KBM-7 (cell line): ENCODE measurements around the gene PTPRM.

Experiments
- DNase-seq: peaks from one replicate; pipeline ENCODE4 v3.0.0-alpha.2; 2015
- in situ Hi-C: fragments of 300-500 bp; cut with MboI; formaldehyde crosslinking; loops from 2 replicates; pipeline ENCODE4 v1.14.3; 2020; ENCODE audit warnings: low sequenced_read_pairs, low pct_unique_long_range_greater_than_20kb, mixed read lengths

Gene PTPRM

GRCh38 chr18:8454136-8454535 is 887.0 kb downstream of the PTPRM start:
- in situ Hi-C loops = no loop called here
- no peak for DNase-seq

DNA sequence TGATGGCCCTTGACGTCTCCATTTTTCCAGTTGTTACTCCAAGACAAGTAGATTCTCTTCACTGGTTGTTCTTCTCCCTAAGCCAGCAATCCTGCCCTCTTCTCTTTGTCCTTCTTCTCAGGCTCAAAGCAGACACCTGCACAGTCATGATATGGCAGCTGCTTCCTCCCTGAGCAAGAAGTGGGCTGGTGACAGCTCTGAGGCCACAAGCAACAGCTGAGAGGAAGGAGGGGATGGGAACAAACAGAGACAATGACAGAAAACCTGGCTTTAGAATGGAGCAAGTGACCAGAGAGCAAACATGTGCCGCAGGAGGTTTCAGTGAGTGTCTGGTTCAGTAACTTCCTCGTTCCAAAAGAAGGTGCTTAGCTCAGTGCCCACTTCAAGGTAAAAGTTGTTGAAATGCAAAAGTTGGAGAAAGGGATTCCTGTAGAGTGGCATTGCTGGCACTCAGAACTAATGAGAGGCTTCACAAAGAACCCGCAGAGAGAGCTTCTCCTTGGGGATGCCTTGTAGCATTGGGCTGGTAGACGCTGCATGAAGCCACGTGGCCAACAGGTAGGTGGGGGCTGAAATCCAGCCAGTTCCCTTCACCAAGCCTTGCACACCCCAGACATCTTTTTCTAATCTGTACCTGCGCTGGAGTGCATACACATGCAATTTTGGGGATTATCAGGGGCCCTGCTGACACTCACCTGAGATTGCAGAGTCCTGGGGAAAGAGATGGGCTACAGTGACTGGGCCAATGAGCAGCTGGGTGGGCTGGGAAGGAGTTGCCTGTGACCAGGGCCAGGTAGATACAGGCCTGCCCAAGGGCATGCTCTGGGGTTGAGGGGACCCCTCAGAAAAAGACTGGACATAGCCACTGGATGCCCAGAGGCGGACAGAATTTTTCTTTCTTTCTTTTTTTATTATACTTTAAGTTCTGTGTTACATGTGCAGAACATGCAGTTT is 888.8 kb downstream of the PTPRM start:
- no peak for DNase-seq
- in situ Hi-C loops = no loop called here
